PC-3 (cell line): Measurements from ENCODE around the gene TTC7B. TPM values are rescaled to one million over a fixed set of nuclear protein-coding genes. Genes with fewer than 3 reads are reported as not detected.

Experiments
- ATAC-seq: fragments of 200-7000 bp; cut with Tn5 transposase; 2 replicates; pipeline ENCODE4 v1.9.1; 2020; ENCODE audit warnings: mild to moderate bottlenecking, moderate library complexity
- BruUV-seq: library from RNA; stranded (reverse); fragments of 400-500 nt; replicated peaks from 2 replicates; lab custom pipeline; 2021; lab: Mats Ljungman, UMichigan
- CTCF ChIA-PET: fragments of 300-600 bp; sonication (Branson Sonifier 250); formaldehyde crosslinking; loops from one replicate; lab custom pipeline; 2022; ENCODE audit warnings: antibody characterized with exemption; lab: Charles Lee
- POLR2A ChIA-PET: fragments of 300-600 bp; sonication (Branson Sonifier 250); formaldehyde crosslinking; loops from one replicate; lab custom pipeline; 2022; ENCODE audit warnings: antibody characterized with exemption; ENCODE audit not compliant: unreplicated experiment; lab: Charles Lee
- DNase-seq: peaks from one replicate; pipeline ENCODE4 v3.0.0-alpha.2; 2015
- H2AFZ ChIP-seq: fragments of 300-600 bp; sonication (generic); 2 replicates; pipeline ENCODE4 v1.6.0; 2016; ENCODE audit warnings: antibody characterized with exemption, low read length
- H3F3A ChIP-seq: fragments of 300-600 bp; sonication (generic); one replicate; pipeline ENCODE4 v1.6.0; 2017; ENCODE audit warnings: antibody characterized with exemption, low read length, control low read depth, mild to moderate bottlenecking; ENCODE audit not compliant: unreplicated experiment
- H3K27ac ChIP-seq: fragments of 300-600 bp; sonication (generic); 2 replicates; pipeline ENCODE4 v1.5.1; 2016; ENCODE audit warnings: mild to moderate bottlenecking, low read length
- H3K27me3 ChIP-seq: fragments of 300-600 bp; sonication (generic); 2 replicates; pipeline ENCODE4 v1.6.1; 2016; ENCODE audit warnings: low read length, mixed read lengths
- H3K36me3 ChIP-seq: fragments of 300-600 bp; sonication (generic); 2 replicates; pipeline ENCODE4 v1.6.1; 2016; ENCODE audit warnings: low read depth, mixed run types, low read length, mixed read lengths
- H3K4me1 ChIP-seq: fragments of 300-600 bp; sonication (generic); 2 replicates; pipeline ENCODE4 v1.5.1; 2016; ENCODE audit warnings: low read length; ENCODE audit not compliant: insufficient read depth
- H3K4me2 ChIP-seq: fragments of 300-600 bp; sonication (generic); 2 replicates; pipeline ENCODE4 v1.6.0; 2016; ENCODE audit warnings: low read length
- H3K4me3 ChIP-seq: fragments of 300-600 bp; sonication (generic); 2 replicates; pipeline ENCODE4 v1.5.1; 2016; ENCODE audit warnings: mild to moderate bottlenecking, low read length, mixed read lengths
- H3K79me2 ChIP-seq: fragments of 300-600 bp; sonication (generic); 2 replicates; pipeline ENCODE4 v1.6.1; 2017; ENCODE audit warnings: low read length, mixed read lengths
- H3K9ac ChIP-seq: fragments of 300-600 bp; sonication (generic); 2 replicates; pipeline ENCODE4 v1.6.0; 2016; ENCODE audit warnings: mild to moderate bottlenecking, low read length
- H3K9me2 ChIP-seq: fragments of 300-600 bp; sonication (generic); replicated peaks from 2 replicates; pipeline ENCODE4 v1.6.1; 2016; ENCODE audit warnings: mixed run types, low read length, mixed read lengths
- H3K9me3 ChIP-seq: fragments of 300-600 bp; sonication (generic); 2 replicates; pipeline ENCODE4 v1.6.1; 2016; ENCODE audit warnings: low read length, mixed read lengths
- H4K20me1 ChIP-seq: fragments of 300-600 bp; sonication (generic); 2 replicates; pipeline ENCODE4 v1.6.1; 2016; ENCODE audit warnings: low read length, mixed read lengths
- CTCF ChIP-seq: fragments of 300-600 bp; sonication (generic); conservative IDR thresholded peaks from 2 replicates; pipeline ENCODE4 v1.5.1; 2017; ENCODE audit warnings: antibody characterized with exemption, low read depth, mild to moderate bottlenecking, low read length
- EZH2 ChIP-seq: fragments of 300-600 bp; sonication (generic); IDR thresholded peaks from one replicate; pipeline ENCODE4 v1.6.1; 2017; ENCODE audit warnings: antibody characterized with exemption, mild to moderate bottlenecking, low read length; ENCODE audit not compliant: unreplicated experiment
- EZH2phosphoT487 ChIP-seq: fragments of 300-600 bp; sonication (generic); IDR thresholded peaks from 2 replicates; pipeline ENCODE4 v1.6.1; 2018; ENCODE audit warnings: mild to moderate bottlenecking, antibody characterized with exemption, low read length, borderline replicate concordance
- intact Hi-C: fragments of 100-400 bp; cut with micrococcal nuclease; formaldehyde crosslinking; loops from 2 replicates; pipeline ENCODE4 v1.9.0; 2023
- total RNA-seq: library from RNA; depleted of rRNA; stranded (reverse); fragments of >200 nt; gene quantifications from 2 replicates; pipeline ENCODE4 v1.2.3, GENCODE V29; 2014

Gene TTC7B
- total RNA-seq, 1 experiment from 2014 or later = 45.6 TPM

GRCh38 chr14:90750701-90751100 is 65.5 kb downstream of the TTC7B start:
- H3K4me1 ChIP-seq = no peaks in the 10 kb centered on the region
- no peak for ATAC-seq
- POLR2A ChIA-PET = no interaction called here

GRCh38 chr14:90750191-90750590 is 66.0 kb downstream of the TTC7B start:
- Histone ChIP-seq H3K9me2 (no peaks in the 10 kb centered on the region), H3K27ac (no peak overlapping the region), H3K36me3 (no peaks in the 10 kb centered on the region), H3K9me3 (no peaks in the 10 kb centered on the region), H3K79me2 (no peaks in the 10 kb centered on the region), H3K4me3 (no peak overlapping the region), H3K4me2 (no peak overlapping the region), H3K4me1 (no peaks in the 10 kb centered on the region), H3F3A (no peaks in the 10 kb centered on the region), H3K27me3 (no peaks in the 10 kb centered on the region), H4K20me1 (no peaks in the 10 kb centered on the region), H2AFZ (no peak overlapping the region), H3K9ac (no peak overlapping the region)
- no peak for DNase-seq
- ChIA-PET POLR2A (no interaction called here), CTCF (no interaction called here)
- TF ChIP-seq EZH2phosphoT487 (no peak), EZH2 (no peak), CTCF (no peak)
- no peak for ATAC-seq
- no TSS peak for BruUV-seq
- intact Hi-C loops = no loop called here

More at GRCh38 chr14:90750701-90751100, 65.5 kb downstream of the TTC7B start:
- Histone ChIP-seq H3K4me3 (no peak overlapping the region), H3K9ac (no peak overlapping the region), H3K27me3 (no peaks in the 10 kb centered on the region), H3K79me2 (no peaks in the 10 kb centered on the region), H3F3A (no peaks in the 10 kb centered on the region), H2AFZ (no peak overlapping the region), H3K9me2 (no peaks in the 10 kb centered on the region), H3K4me2 (no peak overlapping the region), H3K9me3 (no peaks in the 10 kb centered on the region), H4K20me1 (no peaks in the 10 kb centered on the region), H3K36me3 (no peaks in the 10 kb centered on the region), H3K27ac (no peak overlapping the region)
- intact Hi-C loops = no loop called here
- TF ChIP-seq EZH2phosphoT487 (no peak), CTCF (no peak), EZH2 (no peak)
- no peak for DNase-seq
- BruUV-seq = no TSS peak
- CTCF ChIA-PET = no interaction called here

- Histone ChIP-seq H3K9ac (no peak overlapping the region), H4K20me1 (no peaks in the 10 kb centered on the region), H2AFZ (no peak overlapping the region), H3K27ac (no peak overlapping the region), H3F3A (no peaks in the 10 kb centered on the region), H3K4me2 (no peak overlapping the region), H3K9me3 (no peaks in the 10 kb centered on the region), H3K4me3 (no peak overlapping the region), H3K36me3 (no peaks in the 10 kb centered on the region), H3K79me2 (no peaks in the 10 kb centered on the region), H3K4me1 (no peaks in the 10 kb centered on the region), H3K9me2 (no peaks in the 10 kb centered on the region), H3K27me3 (no peaks in the 10 kb centered on the region)
- BruUV-seq = no TSS peak
- intact Hi-C loops = no loop called here
- ATAC-seq (no peak), DNase-seq (no peak)
- ChIA-PET CTCF (no interaction called here), POLR2A (no interaction called here)
- no peak for TF ChIP-seq EZH2
- TF ChIP-seq CTCF = no peak
- TF ChIP-seq EZH2phosphoT487 = no peak
Observed at GRCh38 chr14:90747909-90748308, 68.3 kb downstream of the TTC7B start.
